Osteoblast (primary cell): ENCODE measurements around the gene CCDC85B. TPM values are rescaled to one million over a fixed set of nuclear protein-coding genes. Genes with fewer than 3 reads are reported as not detected.

Experiments
- DNase-seq: peaks from one replicate; pipeline ENCODE4 v3.0.0; 2011; ENCODE audit warnings: low spot score, mixed read lengths; ENCODE audit not compliant: insufficient read length; ENCODE audit errors: missing footprints
- H2AFZ ChIP-seq: 2 replicates; pipeline ENCODE4 v1.6.0; 2011; ENCODE audit warnings: mild to moderate bottlenecking, low read length
- H3K27ac ChIP-seq: 2 replicates; pipeline ENCODE4 v1.5.1; 2011; ENCODE audit warnings: mild to moderate bottlenecking, low read depth, low read length, moderate library complexity
- H3K27me3 ChIP-seq: 2 replicates; pipeline ENCODE4 v1.6.0; 2012; ENCODE audit warnings: mild to moderate bottlenecking, control low read depth, inconsistent platforms, low read length, moderate library complexity; ENCODE audit not compliant: insufficient read depth
- H3K36me3 ChIP-seq: 2 replicates; pipeline ENCODE4 v1.5.1; 2011; ENCODE audit warnings: mild to moderate bottlenecking, low read length, control low read depth, moderate library complexity; ENCODE audit not compliant: insufficient read depth
- H3K4me1 ChIP-seq: 2 replicates; pipeline ENCODE4 v1.5.1; 2011; ENCODE audit warnings: mild to moderate bottlenecking, low read length, control low read depth, moderate library complexity; ENCODE audit not compliant: insufficient read depth
- H3K4me2 ChIP-seq: 2 replicates; pipeline ENCODE4 v1.6.0; 2011; ENCODE audit warnings: mild to moderate bottlenecking, low read length; ENCODE audit not compliant: insufficient read depth
- H3K4me3 ChIP-seq: fragments of 200-600 bp; sonication (generic); 3 replicates; pipeline ENCODE4 v1.5.1; 2012; ENCODE audit warnings: mild to moderate bottlenecking, low read length, inconsistent platforms; ENCODE audit not compliant: insufficient read depth
- H3K79me2 ChIP-seq: 2 replicates; pipeline ENCODE4 v1.6.0; 2012; ENCODE audit warnings: mild to moderate bottlenecking, low read length, control low read depth, inconsistent platforms; ENCODE audit not compliant: insufficient read depth
- H3K9me3 ChIP-seq: 2 replicates; pipeline ENCODE4 v1.5.1; 2011; ENCODE audit warnings: low read depth, low read length, control low read depth
- H4K20me1 ChIP-seq: 2 replicates; pipeline ENCODE4 v1.6.0; 2012; ENCODE audit warnings: mild to moderate bottlenecking, low read length, control low read depth; ENCODE audit not compliant: insufficient read depth
- CTCF ChIP-seq: IDR thresholded peaks from 2 replicates; pipeline ENCODE4 v1.5.1; 2011; ENCODE audit warnings: mild to moderate bottlenecking, low read depth, low read length, moderate library complexity; ENCODE audit errors: extremely low read depth
- total RNA-seq: library from RNA; depleted of rRNA; stranded (reverse); fragments of >200 nt; gene quantifications from 2 replicates; pipeline ENCODE4 v1.2.3, GENCODE V29; 2012

Gene CCDC85B
- total RNA-seq, 1 donor: 47.0 TPM

- no peak overlapping the region for H3K27ac ChIP-seq
- H3K36me3 ChIP-seq: no peaks in the 10 kb centered on the region
- peak overlapping the region; percentile 67 for H2AFZ ChIP-seq
- no peaks in the 10 kb centered on the region for H3K9me3 ChIP-seq
- H3K79me2 ChIP-seq: no peaks in the 10 kb centered on the region
- peaks cover 21% of the 10 kb centered on the region for H3K4me1 ChIP-seq
- H3K27me3 ChIP-seq: no peaks in the 10 kb centered on the region
- H3K4me2 ChIP-seq: peak overlapping the region; percentile 30
- H3K4me3 ChIP-seq: no peak overlapping the region
- peak; percentile 23 for TF ChIP-seq CTCF
- H4K20me1 ChIP-seq: no peaks in the 10 kb centered on the region
- DNase-seq: peak; percentile 57
Observed at GRCh38 chr11:65932558-65932919, 42.1 kb downstream of the CCDC85B start.

- TF ChIP-seq CTCF: no peak
- Histone ChIP-seq H3K27ac (no peak overlapping the region), H3K9me3 (no peaks in the 10 kb centered on the region), H2AFZ (no peak overlapping the region), H3K36me3 (no peaks in the 10 kb centered on the region), H3K79me2 (no peaks in the 10 kb centered on the region), H3K4me2 (no peak overlapping the region), H3K4me1 (peaks cover 15% of the 10 kb centered on the region), H4K20me1 (no peaks in the 10 kb centered on the region), H3K4me3 (no peak overlapping the region), H3K27me3 (no peaks in the 10 kb centered on the region)
- no peak for DNase-seq
Observed at GRCh38 chr11:65934014-65934413, 43.5 kb downstream of the CCDC85B start.

DNA sequence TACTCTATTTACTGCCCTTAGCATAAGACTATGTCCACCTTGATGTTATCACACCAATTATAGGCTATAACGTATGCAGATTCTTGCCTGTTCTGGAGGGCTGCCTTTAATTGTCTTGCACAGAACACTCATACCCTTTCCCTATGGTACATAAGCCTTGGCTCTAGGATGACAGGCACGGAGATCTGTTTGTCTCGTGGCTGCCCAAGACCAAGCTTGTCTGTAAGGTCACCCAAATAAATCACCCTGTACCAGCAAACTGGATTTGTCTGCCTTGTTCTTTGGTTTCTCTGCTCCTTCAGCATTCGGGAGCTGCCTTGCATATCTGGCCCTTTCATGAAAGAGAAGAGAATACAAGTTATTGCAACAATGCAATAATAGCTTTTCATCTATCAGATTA is 47.3 kb downstream of the CCDC85B start:
- H2AFZ ChIP-seq: no peak overlapping the region
- peaks cover 20% of the 10 kb centered on the region for H3K4me1 ChIP-seq

More for the DNA sequence above, 47.3 kb downstream of the CCDC85B start:
- no peak for TF ChIP-seq CTCF
- Histone ChIP-seq H3K27ac (no peak overlapping the region), H3K9me3 (no peaks in the 10 kb centered on the region), H3K4me3 (no peak overlapping the region), H3K79me2 (no peaks in the 10 kb centered on the region), H4K20me1 (no peaks in the 10 kb centered on the region), H3K4me2 (no peak overlapping the region), H3K36me3 (no peaks in the 10 kb centered on the region), H3K27me3 (no peaks in the 10 kb centered on the region)
- no peak for DNase-seq

Other genes with a start within 250 kb of the CCDC85B start
- 29.2 and 31.8 TPM in 2 replicates for gene RELA, start 227.8 kb upstream of the CCDC85B start, total RNA-seq
- 37.4 and 44.2 TPM in 2 replicates for gene KAT5, start 178.4 kb upstream of the CCDC85B start, total RNA-seq
- 27.4 and 27.9 TPM in 2 replicates for gene RNASEH2C, start 169.9 kb upstream of the CCDC85B start, total RNA-seq
- 15.3 and 18.1 TPM in 2 replicates for gene AP5B1, start 109.7 kb upstream of the CCDC85B start, total RNA-seq
- not detected in 2 replicates for gene OVOL1, start 103.6 kb upstream of the CCDC85B start, total RNA-seq
- 1.1 and 1.5 TPM in 2 replicates for gene SNX32, start 56.7 kb upstream of the CCDC85B start, total RNA-seq
- gene CFL1, start 32.5 kb upstream of the CCDC85B start, total RNA-seq: 607 and 704 TPM in 2 replicates
- gene MUS81, start 30.2 kb upstream of the CCDC85B start, total RNA-seq: 50.1 and 53.6 TPM in 2 replicates
- gene EFEMP2, start 17.9 kb upstream of the CCDC85B start, total RNA-seq: 81.6 and 94.8 TPM in 2 replicates
- gene CTSW, start 10.8 kb upstream of the CCDC85B start, total RNA-seq: not detected in 2 replicates
- gene FIBP, start 2.2 kb upstream of the CCDC85B start, total RNA-seq: 129 and 151 TPM in 2 replicates
- 13.0 and 13.8 TPM in 2 replicates for gene FOSL1, start 9.7 kb downstream of the CCDC85B start, total RNA-seq
- 30.9 and 32.9 TPM in 2 replicates for gene C11orf68, start 28.4 kb downstream of the CCDC85B start, total RNA-seq
- gene DRAP1, start 28.8 kb downstream of the CCDC85B start, total RNA-seq: 170 and 190 TPM in 2 replicates
- not detected in 2 replicates for gene TSGA10IP, start 54.8 kb downstream of the CCDC85B start, total RNA-seq
- 22.4 and 25.3 TPM in 2 replicates for gene SART1, start 71.1 kb downstream of the CCDC85B start, total RNA-seq
- gene EIF1AD, start 111.5 kb downstream of the CCDC85B start, total RNA-seq: 28.6 and 31.2 TPM in 2 replicates
- 14.5 and 14.7 TPM in 2 replicates for gene BANF1, start 111.8 kb downstream of the CCDC85B start, total RNA-seq
- 1.8 and 2.9 TPM in 2 replicates for gene CST6, start 121.3 kb downstream of the CCDC85B start, total RNA-seq
- not detected in 2 replicates for gene CATSPER1, start 135.8 kb downstream of the CCDC85B start, total RNA-seq
- not detected in 2 replicates for gene GAL3ST3, start 158.5 kb downstream of the CCDC85B start, total RNA-seq
- 131 and 164 TPM in 2 replicates for gene SF3B2, start 161.7 kb downstream of the CCDC85B start, total RNA-seq
- gene PACS1, start 179.6 kb downstream of the CCDC85B start, total RNA-seq: 38.0 and 39.8 TPM in 2 replicates